Neutrophil (primary cell): ENCODE data around the gene STXBP5.

ENCODE experiments used
- H3K27ac ChIP-seq: fragments of 200-600 bp; sonication (generic); 2 replicates; pipeline ENCODE4 v1.5.1; 2016; ENCODE audit warnings: mild to moderate bottlenecking, moderate library complexity
- H3K27me3 ChIP-seq: fragments of 200-600 bp; sonication (generic); 2 replicates; pipeline ENCODE4 v1.6.0; 2016; ENCODE audit warnings: mild to moderate bottlenecking
- H3K36me3 ChIP-seq: fragments of 200-600 bp; sonication (generic); 2 replicates; pipeline ENCODE4 v1.5.1; 2017
- H3K4me1 ChIP-seq, 2 experiments: fragments of 200-600 bp in 1 of 2; sonication (generic) in 1 of 2; 1 replicate in 1 of 2; 2 replicates in 1 of 2; pipeline versions ENCODE4 v1.5.1 to v1.6.1; 2013 to 2016; ENCODE audit warnings: low read depth in 1 of 2, low read length in 1 of 2, mild to moderate bottlenecking in 1 of 2, moderate library complexity in 1 of 2; ENCODE audit not compliant: control insufficient read depth in 1 of 2, insufficient read depth in 1 of 2
- H3K4me3 ChIP-seq, 2 experiments: fragments of 200-600 bp in 1 of 2; sonication (generic) in 1 of 2; 1 replicate in 1 of 2; 2 replicates in 1 of 2; pipeline ENCODE4 v1.5.1; 2013 to 2016; ENCODE audit warnings: low read depth in 1 of 2, low read length in 1 of 2, mild to moderate bottlenecking in 1 of 2, moderate library complexity in 1 of 2
- H3K9me3 ChIP-seq: fragments of 200-600 bp; sonication (generic); 2 replicates; pipeline ENCODE4 v1.5.1; 2016
- CTCF ChIP-seq: fragments of 200-600 bp; sonication (generic); IDR thresholded peaks from 2 replicates; pipeline ENCODE4 v1.5.1; 2016; ENCODE audit warnings: antibody characterized with exemption

The STXBP5 gene

DNA sequence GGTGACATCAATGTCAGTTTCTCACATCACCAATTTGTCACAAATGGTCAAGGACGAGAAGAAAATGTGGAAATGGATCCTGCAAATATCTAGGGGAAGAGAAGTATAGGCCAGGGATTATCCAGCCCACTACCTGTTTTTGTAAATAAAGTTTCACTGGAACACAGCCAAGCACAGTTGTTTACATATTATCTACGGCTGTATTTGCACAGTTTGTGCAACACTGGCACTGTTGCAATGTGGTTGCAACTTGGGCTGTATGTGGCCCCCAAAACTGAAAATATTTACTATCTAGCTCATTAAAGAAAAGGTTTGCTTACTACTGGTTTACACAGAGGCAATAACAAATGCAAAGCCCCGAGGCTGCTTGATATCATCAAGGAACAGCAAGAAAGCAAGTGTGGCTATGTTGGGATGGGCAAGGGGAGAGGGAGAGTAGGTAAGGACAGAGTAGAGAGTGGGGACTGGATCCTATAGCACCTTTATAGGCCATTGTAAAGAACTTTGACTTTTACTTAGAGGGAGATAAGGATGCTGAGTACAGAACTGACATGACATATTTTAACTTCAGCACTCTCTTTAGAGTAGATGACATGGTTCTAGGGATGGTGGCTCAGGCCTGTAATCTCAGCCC, 11.8 kb upstream of the STXBP5 start:
- Histone ChIP-seq H3K36me3 (no peaks in the 10 kb centered on the region), H3K4me1 (peaks cover 64 to 65% of the 10 kb centered on the region in 2 experiments), H3K9me3 (no peaks in the 10 kb centered on the region), H3K4me3 (peak overlapping the region; percentile 7 to 10), H3K27me3 (no peaks in the 10 kb centered on the region), H3K27ac (peak overlapping the region; percentile 97)
- no peak for TF ChIP-seq CTCF

DNA sequence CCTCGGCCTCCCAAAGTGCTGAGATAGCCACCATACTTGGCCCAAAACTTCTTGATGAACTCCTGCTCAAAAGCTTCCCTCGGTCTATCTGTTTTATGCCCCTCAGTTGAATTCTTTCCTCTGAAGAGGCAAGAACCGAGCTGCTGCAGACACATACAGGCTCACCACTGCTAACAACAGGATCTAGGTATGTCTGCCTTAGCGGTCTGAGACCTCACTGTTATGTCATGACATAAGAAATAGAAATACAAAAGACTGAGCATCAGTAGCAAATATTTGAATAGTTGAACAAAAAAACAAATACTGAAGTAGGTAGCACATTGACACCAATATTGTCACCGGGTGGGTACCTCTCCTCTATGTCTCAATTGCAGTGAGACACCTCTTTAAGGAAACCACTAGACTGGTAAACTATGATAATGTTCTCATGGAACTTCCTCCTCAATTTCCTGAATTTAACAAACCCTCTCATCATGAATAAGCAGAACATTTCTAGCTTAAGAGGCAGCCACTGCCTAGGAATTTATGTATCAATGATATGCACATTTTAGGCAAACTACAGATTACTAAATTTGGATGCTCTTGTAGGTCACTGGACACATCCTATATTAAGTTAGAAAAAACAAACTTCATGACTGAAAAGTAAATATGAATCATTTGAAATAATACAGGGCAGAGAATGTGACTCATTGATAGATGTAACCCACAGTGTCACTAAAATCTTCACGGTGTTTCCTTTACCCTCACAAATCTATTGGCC, 9.4 kb upstream of the STXBP5 start:
- peak overlapping the region; percentile 47 to 56 for H3K4me3 ChIP-seq
- H3K36me3 ChIP-seq, result no peaks in the 10 kb centered on the region
- no peaks in the 10 kb centered on the region for H3K9me3 ChIP-seq
- no peak for TF ChIP-seq CTCF
- H3K27ac ChIP-seq, result peak overlapping the region; percentile 97
- H3K27me3 ChIP-seq, result no peaks in the 10 kb centered on the region
- H3K4me1 ChIP-seq, result peaks cover 59 to 62% of the 10 kb centered on the region in 2 experiments

DNA sequence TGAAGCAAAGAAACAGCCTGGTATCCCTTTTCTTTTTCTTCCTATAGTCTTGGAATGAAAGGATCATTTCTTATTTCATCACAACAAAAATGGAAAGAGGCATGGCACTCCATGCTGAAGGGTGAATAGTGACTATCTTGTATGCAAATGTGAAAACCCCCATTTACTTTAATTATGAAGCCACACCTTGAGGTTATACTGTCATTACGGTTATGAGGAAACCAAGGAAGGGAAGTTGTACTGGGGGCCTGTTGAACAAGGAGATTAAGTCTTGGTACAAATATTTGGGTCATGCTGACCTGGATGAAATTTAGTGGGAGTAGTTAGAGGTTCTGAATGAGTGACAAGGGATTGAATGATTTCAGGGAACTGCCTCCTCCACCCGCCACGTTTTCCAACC, 8.7 kb upstream of the STXBP5 start:
- Histone ChIP-seq H3K4me1 (peaks cover 58 to 62% of the 10 kb centered on the region in 2 experiments), H3K36me3 (no peaks in the 10 kb centered on the region), H3K27me3 (no peaks in the 10 kb centered on the region), H3K27ac (peak overlapping the region; percentile 97), H3K4me3 (peak overlapping the region; percentile 47 to 56), H3K9me3 (no peaks in the 10 kb centered on the region)
- TF ChIP-seq CTCF, result no peak

GRCh38 chr6:147195987-147196386, 8.2 kb upstream of the STXBP5 start:
- Histone ChIP-seq H3K27me3 (no peaks in the 10 kb centered on the region), H3K36me3 (no peaks in the 10 kb centered on the region), H3K4me3 (peak overlapping the region in 1 of 2 experiments; percentile 56), H3K4me1 (peaks cover 55 to 62% of the 10 kb centered on the region in 2 experiments), H3K9me3 (no peaks in the 10 kb centered on the region), H3K27ac (peak overlapping the region; percentile 97)
- TF ChIP-seq CTCF, result no peak

DNA sequence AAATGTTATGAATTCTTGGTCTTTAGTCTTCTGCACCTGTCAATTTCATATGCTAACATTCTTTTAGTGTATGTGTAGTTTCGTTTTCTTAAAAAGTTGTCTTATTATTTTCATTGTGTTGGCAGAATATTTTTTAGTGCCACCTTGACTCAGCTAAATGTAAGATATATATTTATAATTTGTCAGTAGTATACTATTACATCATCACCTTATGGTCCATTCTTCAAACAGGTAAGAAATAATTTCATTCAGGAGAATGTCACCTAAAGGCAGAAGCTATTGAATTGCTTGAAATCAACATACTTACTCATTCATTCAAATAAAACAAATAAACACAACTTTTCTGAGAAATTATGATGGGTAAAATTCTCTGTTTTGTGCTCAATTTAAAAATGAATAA, 3.5 kb upstream of the STXBP5 start:
- TF ChIP-seq CTCF, result no peak
- no peaks in the 10 kb centered on the region for H3K27me3 ChIP-seq

More for the DNA sequence above, 3.5 kb upstream of the STXBP5 start:
- Histone ChIP-seq H3K9me3 (no peaks in the 10 kb centered on the region), H3K27ac (no peak overlapping the region), H3K4me3 (no peak overlapping the region), H3K36me3 (no peaks in the 10 kb centered on the region), H3K4me1 (peaks cover 34 to 41% of the 10 kb centered on the region in 2 experiments)
